Activated T-cell treated with anti-CD3 and anti-CD28 coated beads, Interleukin-2, amount 50 U/mL, for 4 hours (primary cell): ENCODE data around the gene ALOX12B. TPM values are rescaled to one million over a fixed set of nuclear protein-coding genes. Genes with fewer than 3 reads are reported as not detected.

Experiments
- ATAC-seq, 2 donors: fragments of 200-7000 bp; cut with Tn5 transposase; one replicate each; pipeline ENCODE4 v1.10.0; 2021
- DNase-seq: peaks from one replicate; pipeline ENCODE4 v3.0.0-alpha.2; 2020
- H3K27me3 Mint-ChIP-seq: one replicate; pipeline ENCODE4 v1.8.0; 2021; ENCODE audit warnings: low read depth, mixed read lengths
- H3K36me3 Mint-ChIP-seq: one replicate; pipeline ENCODE4 v1.8.0; 2022; ENCODE audit warnings: mixed read lengths; ENCODE audit not compliant: insufficient read depth
- H3K4me1 Mint-ChIP-seq: one replicate; pipeline ENCODE4 v1.8.0; 2021; ENCODE audit warnings: low read depth, mixed read lengths
- H3K4me3 Mint-ChIP-seq: one replicate; pipeline ENCODE4 v1.8.0; 2021; ENCODE audit warnings: mild to moderate bottlenecking, moderate library complexity, mixed read lengths
- H3K9me3 Mint-ChIP-seq: one replicate; pipeline ENCODE4 v1.8.0; 2021; ENCODE audit warnings: mixed read lengths
- total RNA-seq, 3 donors: library from RNA; stranded (reverse); gene quantifications; one replicate each; pipeline ENCODE4 v1.2.1, GENCODE V29; 2021

Gene ALOX12B
- total RNA-seq, 3 donors from 2014 or later, result 0.81 to 1.6 (median 0.95) TPM

- H3K4me1 Mint-ChIP-seq, result peaks cover 19% of the 10 kb centered on the region
- ATAC-seq, result no peak
- no peaks in the 10 kb centered on the region for H3K9me3 Mint-ChIP-seq
- H3K36me3 Mint-ChIP-seq, result no peaks in the 10 kb centered on the region
- no peak overlapping the region for H3K4me3 Mint-ChIP-seq
- no peak for DNase-seq
- peaks cover 46% of the 10 kb centered on the region for H3K27me3 Mint-ChIP-seq
Observed at GRCh38 chr17:8056976-8057625, 30.4 kb downstream of the ALOX12B start.

GRCh38 chr17:8056232-8056975, 31.1 kb downstream of the ALOX12B start:
- H3K4me1 Mint-ChIP-seq, result peaks cover 19% of the 10 kb centered on the region
- H3K9me3 Mint-ChIP-seq, result no peaks in the 10 kb centered on the region
- peaks cover 40% of the 10 kb centered on the region for H3K27me3 Mint-ChIP-seq
- no peak overlapping the region for H3K4me3 Mint-ChIP-seq
- DNase-seq, result no peak
- peak in 1 of 2 donors; percentile 45 for ATAC-seq
- no peaks in the 10 kb centered on the region for H3K36me3 Mint-ChIP-seq

GRCh38 chr17:8055851-8056231, 31.7 kb downstream of the ALOX12B start:
- Mint-ChIP-seq H3K36me3 (no peaks in the 10 kb centered on the region), H3K27me3 (peaks cover 34% of the 10 kb centered on the region), H3K4me3 (no peak overlapping the region), H3K4me1 (peaks cover 19% of the 10 kb centered on the region), H3K9me3 (no peaks in the 10 kb centered on the region)
- no peak for DNase-seq
- no peak for ATAC-seq

- Mint-ChIP-seq H3K36me3 (no peaks in the 10 kb centered on the region), H3K9me3 (no peaks in the 10 kb centered on the region), H3K4me3 (no peak overlapping the region), H3K27me3 (peaks cover 15% of the 10 kb centered on the region), H3K4me1 (peaks cover 17% of the 10 kb centered on the region)
- DNase-seq, result no peak
- ATAC-seq, result no peak
Observed at GRCh38 chr17:8053600-8053999, 33.9 kb downstream of the ALOX12B start.

GRCh38 chr17:8052256-8053252, 35.0 kb downstream of the ALOX12B start:
- H3K36me3 Mint-ChIP-seq, result no peaks in the 10 kb centered on the region
- peaks cover 10% of the 10 kb centered on the region for H3K27me3 Mint-ChIP-seq
- no peak for DNase-seq
- no peak overlapping the region for H3K4me3 Mint-ChIP-seq
- H3K4me1 Mint-ChIP-seq, result peaks cover 16% of the 10 kb centered on the region
- ATAC-seq, result no peak
- no peaks in the 10 kb centered on the region for H3K9me3 Mint-ChIP-seq

- H3K27me3 Mint-ChIP-seq, result peaks cover 6% of the 10 kb centered on the region
- no peak for ATAC-seq
- H3K4me1 Mint-ChIP-seq, result peaks cover 12% of the 10 kb centered on the region
- H3K9me3 Mint-ChIP-seq, result no peaks in the 10 kb centered on the region
- H3K36me3 Mint-ChIP-seq, result no peaks in the 10 kb centered on the region
- no peak for DNase-seq
- no peak overlapping the region for H3K4me3 Mint-ChIP-seq
Observed at GRCh38 chr17:8051831-8052230, 35.7 kb downstream of the ALOX12B start.

GRCh38 chr17:8048736-8049135, 38.8 kb downstream of the ALOX12B start:
- no peak for ATAC-seq
- Mint-ChIP-seq H3K4me3 (no peak overlapping the region), H3K9me3 (no peaks in the 10 kb centered on the region)

GRCh38 chr17:8048236-8048635, 39.3 kb downstream of the ALOX12B start:
- Mint-ChIP-seq H3K4me1 (no peaks in the 10 kb centered on the region), H3K4me3 (no peak overlapping the region), H3K9me3 (no peaks in the 10 kb centered on the region), H3K36me3 (no peaks in the 10 kb centered on the region), H3K27me3 (peaks cover 3% of the 10 kb centered on the region)
- DNase-seq (no peak), ATAC-seq (no peak)

More at GRCh38 chr17:8048736-8049135, 38.8 kb downstream of the ALOX12B start:
- Mint-ChIP-seq H3K4me1 (no peaks in the 10 kb centered on the region), H3K27me3 (peaks cover 3% of the 10 kb centered on the region), H3K36me3 (no peaks in the 10 kb centered on the region)
- no peak for DNase-seq

GRCh38 chr17:8047769-8048110, 39.8 kb downstream of the ALOX12B start:
- DNase-seq (no peak), ATAC-seq (no peak)
- no peaks in the 10 kb centered on the region for H3K9me3 Mint-ChIP-seq
- no peaks in the 10 kb centered on the region for H3K36me3 Mint-ChIP-seq
- peaks cover 3% of the 10 kb centered on the region for H3K27me3 Mint-ChIP-seq
- no peak overlapping the region for H3K4me3 Mint-ChIP-seq
- H3K4me1 Mint-ChIP-seq, result no peaks in the 10 kb centered on the region

- no peaks in the 10 kb centered on the region for H3K4me1 Mint-ChIP-seq
- DNase-seq (no peak), ATAC-seq (no peak)
- H3K4me3 Mint-ChIP-seq, result no peak overlapping the region
- no peaks in the 10 kb centered on the region for H3K36me3 Mint-ChIP-seq
- H3K9me3 Mint-ChIP-seq, result no peaks in the 10 kb centered on the region
- peaks cover 3% of the 10 kb centered on the region for H3K27me3 Mint-ChIP-seq
Observed at GRCh38 chr17:8046929-8047768, 40.4 kb downstream of the ALOX12B start.

GRCh38 chr17:8046306-8046928, 41.1 kb downstream of the ALOX12B start:
- no peaks in the 10 kb centered on the region for H3K9me3 Mint-ChIP-seq
- no peaks in the 10 kb centered on the region for H3K4me1 Mint-ChIP-seq
- H3K27me3 Mint-ChIP-seq, result peaks cover 3% of the 10 kb centered on the region
- DNase-seq (no peak), ATAC-seq (no peak)
- H3K4me3 Mint-ChIP-seq, result no peak overlapping the region
- no peaks in the 10 kb centered on the region for H3K36me3 Mint-ChIP-seq

- Mint-ChIP-seq H3K4me3 (no peak overlapping the region), H3K27me3 (peaks cover 10% of the 10 kb centered on the region), H3K36me3 (no peaks in the 10 kb centered on the region), H3K9me3 (no peaks in the 10 kb centered on the region), H3K4me1 (no peaks in the 10 kb centered on the region)
- ATAC-seq (no peak), DNase-seq (no peak)
Observed at GRCh38 chr17:8044819-8045810, 42.4 kb downstream of the ALOX12B start.
